Panc1 (cell line): ENCODE results near the gene SLC17A2.

Experiments used
- SIN3A ChIP-seq: IDR thresholded peaks from 2 replicates; pipeline ENCODE4 v1.6.1; 2012; ENCODE audit warnings: low read depth, mild to moderate bottlenecking, low read length, moderate library complexity, borderline replicate concordance; ENCODE audit not compliant: insufficient read depth
- TF ChIP-seq, protein P1 (sequence below): fragments of 450-650 bp; IDR thresholded peaks from 2 replicates; pipeline ENCODE4 v1.5.1; 2017; ENCODE audit warnings: mild to moderate bottlenecking

DNA sequence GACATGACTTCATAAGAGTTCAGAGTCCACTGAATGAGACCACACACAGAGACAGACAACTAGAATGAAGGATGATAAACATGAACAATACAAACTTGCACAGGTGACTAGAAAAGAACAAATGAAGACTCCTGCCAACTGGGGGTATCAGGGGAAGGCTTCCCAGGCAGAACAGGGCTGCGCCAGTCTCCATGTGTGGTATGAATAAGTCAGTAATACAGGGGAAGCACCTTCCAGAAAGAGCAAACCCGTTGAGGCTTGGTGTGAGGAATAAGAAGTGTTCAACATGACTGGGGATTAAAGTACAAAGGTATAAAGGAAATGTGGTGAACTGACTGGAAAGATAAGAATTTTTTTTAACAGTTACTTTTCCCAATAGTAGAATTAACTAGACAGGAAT, 3.7 kb upstream of the SLC17A2 start:
- TF ChIP-seq, protein P1, sequence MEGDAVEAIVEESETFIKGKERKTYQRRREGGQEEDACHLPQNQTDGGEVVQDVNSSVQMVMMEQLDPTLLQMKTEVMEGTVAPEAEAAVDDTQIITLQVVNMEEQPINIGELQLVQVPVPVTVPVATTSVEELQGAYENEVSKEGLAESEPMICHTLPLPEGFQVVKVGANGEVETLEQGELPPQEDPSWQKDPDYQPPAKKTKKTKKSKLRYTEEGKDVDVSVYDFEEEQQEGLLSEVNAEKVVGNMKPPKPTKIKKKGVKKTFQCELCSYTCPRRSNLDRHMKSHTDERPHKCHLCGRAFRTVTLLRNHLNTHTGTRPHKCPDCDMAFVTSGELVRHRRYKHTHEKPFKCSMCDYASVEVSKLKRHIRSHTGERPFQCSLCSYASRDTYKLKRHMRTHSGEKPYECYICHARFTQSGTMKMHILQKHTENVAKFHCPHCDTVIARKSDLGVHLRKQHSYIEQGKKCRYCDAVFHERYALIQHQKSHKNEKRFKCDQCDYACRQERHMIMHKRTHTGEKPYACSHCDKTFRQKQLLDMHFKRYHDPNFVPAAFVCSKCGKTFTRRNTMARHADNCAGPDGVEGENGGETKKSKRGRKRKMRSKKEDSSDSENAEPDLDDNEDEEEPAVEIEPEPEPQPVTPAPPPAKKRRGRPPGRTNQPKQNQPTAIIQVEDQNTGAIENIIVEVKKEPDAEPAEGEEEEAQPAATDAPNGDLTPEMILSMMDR, result no peak
- no peak for TF ChIP-seq SIN3A
